Endothelial cell of umbilical vein (primary cell): ENCODE measurements around the gene SPIRE2.

ENCODE experiments used
- EZH2 ChIP-seq: IDR thresholded peaks from 2 replicates; pipeline ENCODE4 v1.6.1; 2012; ENCODE audit warnings: borderline replicate concordance, low read depth, mild to moderate bottlenecking, moderate library complexity, low read length, inconsistent platforms; ENCODE audit not compliant: severe bottlenecking
- MYC ChIP-seq: IDR thresholded peaks from one replicate; pipeline ENCODE4 v1.6.1; 2011; ENCODE audit warnings: mild to moderate bottlenecking, low read depth, low read length
- POLR2AphosphoS5 ChIP-seq: IDR thresholded peaks from 2 replicates; pipeline ENCODE4 v1.6.1; 2012; ENCODE audit warnings: low read depth, mild to moderate bottlenecking, control low read depth, low read length, moderate library complexity; ENCODE audit not compliant: insufficient read depth
- TF ChIP-seq, protein P1 (sequence below), 2 donors: IDR thresholded peaks; 1 replicate in 1 of 2; 2 replicates in 1 of 2; pipeline ENCODE4 v1.5.1; 2011; ENCODE audit warnings: low read length in 2 of 2, mild to moderate bottlenecking in 2 of 2, moderate library complexity in 2 of 2, control low read depth in 1 of 2, inconsistent platforms in 1 of 2, low read depth in 1 of 2; ENCODE audit not compliant: insufficient read depth in 1 of 2; ENCODE audit errors: extremely low read depth in 1 of 2

- TF ChIP-seq, protein P1, sequence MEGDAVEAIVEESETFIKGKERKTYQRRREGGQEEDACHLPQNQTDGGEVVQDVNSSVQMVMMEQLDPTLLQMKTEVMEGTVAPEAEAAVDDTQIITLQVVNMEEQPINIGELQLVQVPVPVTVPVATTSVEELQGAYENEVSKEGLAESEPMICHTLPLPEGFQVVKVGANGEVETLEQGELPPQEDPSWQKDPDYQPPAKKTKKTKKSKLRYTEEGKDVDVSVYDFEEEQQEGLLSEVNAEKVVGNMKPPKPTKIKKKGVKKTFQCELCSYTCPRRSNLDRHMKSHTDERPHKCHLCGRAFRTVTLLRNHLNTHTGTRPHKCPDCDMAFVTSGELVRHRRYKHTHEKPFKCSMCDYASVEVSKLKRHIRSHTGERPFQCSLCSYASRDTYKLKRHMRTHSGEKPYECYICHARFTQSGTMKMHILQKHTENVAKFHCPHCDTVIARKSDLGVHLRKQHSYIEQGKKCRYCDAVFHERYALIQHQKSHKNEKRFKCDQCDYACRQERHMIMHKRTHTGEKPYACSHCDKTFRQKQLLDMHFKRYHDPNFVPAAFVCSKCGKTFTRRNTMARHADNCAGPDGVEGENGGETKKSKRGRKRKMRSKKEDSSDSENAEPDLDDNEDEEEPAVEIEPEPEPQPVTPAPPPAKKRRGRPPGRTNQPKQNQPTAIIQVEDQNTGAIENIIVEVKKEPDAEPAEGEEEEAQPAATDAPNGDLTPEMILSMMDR (IDR thresholded peaks at IDR 0.05; ENCODE audit: extremely low read depth in 1 of 2, insufficient read depth in 1 of 2, low read depth in 1 of 2, low read length in 2 of 2), result no peak
- TF ChIP-seq POLR2AphosphoS5 (no peak), MYC (no peak), EZH2 (no peak)
Measured at GRCh38 chr16:89801800-89802199, 26.5 kb upstream of the SPIRE2 start.
